ENCODE results near the gene SPOCD1. TPM values are rescaled to one million over a fixed set of nuclear protein-coding genes. Genes with fewer than 3 reads are reported as not detected.

Gene SPOCD1
- total RNA-seq, 4 donors from 2014 or later = 0.48 to 0.80 TPM; not detected in 2

DNA sequence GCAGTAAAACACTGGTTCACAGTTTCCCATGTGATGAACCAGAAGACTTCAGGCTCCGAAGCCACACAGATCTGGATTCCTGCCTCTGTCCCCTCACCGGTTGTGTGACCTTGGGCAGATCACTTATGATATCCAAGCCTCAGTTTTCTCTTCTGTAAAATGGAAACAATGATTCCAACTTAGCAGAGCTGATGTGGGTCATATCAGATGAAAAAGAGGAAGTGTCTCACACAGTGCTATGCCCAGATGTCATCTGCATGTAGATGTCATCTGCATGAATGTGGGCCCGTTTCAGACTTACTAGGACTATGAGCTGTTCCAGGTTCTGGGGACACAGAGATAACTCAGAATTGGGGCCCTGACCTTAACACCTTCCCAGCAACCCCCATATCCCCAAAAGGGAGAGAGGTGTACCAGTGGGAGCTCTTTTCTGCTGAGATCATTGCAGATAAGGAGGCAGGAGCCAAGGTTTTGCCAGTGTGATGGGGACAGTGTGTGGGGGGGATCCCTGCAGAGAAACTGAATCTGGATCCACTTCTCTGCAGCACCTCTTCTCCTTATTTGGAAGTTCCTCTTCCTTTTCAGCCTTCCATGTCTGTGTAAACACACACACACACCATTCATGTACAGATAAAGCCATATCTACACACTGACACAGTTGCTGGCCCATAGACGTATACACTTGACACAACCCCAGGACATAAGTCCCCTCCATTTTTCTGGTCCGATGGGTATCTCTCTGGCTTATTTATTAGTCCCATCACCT lies 46.7 kb downstream of the SPOCD1 start:
- no peak for TF ChIP-seq POLR2A (IDR thresholded peaks at IDR 0.05)
- no peak for TF ChIP-seq CTCF (IDR thresholded peaks at IDR 0.05)
- TF ChIP-seq POLR2AphosphoS5 (IDR thresholded peaks at IDR 0.05) = no peak
- TF ChIP-seq EP300 (IDR thresholded peaks at IDR 0.05; ENCODE audit: low read depth) = no peak
- Histone ChIP-seq H3K4me1 (peaks cover 15 to 20% (median 18%) of the 10 kb centered on the region in 4 donors), H3K9me3 (no peaks in the 10 kb centered on the region), H3K27me3 (peaks cover 77% of the 10 kb centered on the region), H3K36me3 (no peaks in the 10 kb centered on the region), H3K4me3 (no peak overlapping the region), H3K27ac (no peak overlapping the region)
- WGBS, 2 donors (ENCODE audit: low coverage in 1 of 2) = 58 to 73% methylated on average over 4 to 5 of the region's 5 CpGs
- in situ Hi-C loops (cut with MboI; ENCODE audit: low pct_ligation_motif_present in 1 of 4, low pct_unique_long_range_greater_than_20kb in 1 of 4, low sequenced_read_pairs in 3 of 4) (no loop called here), intact Hi-C loops (cut with DNase I; ENCODE audit: low total_unique reads) (no loop called here)
- DNase-seq = no peak

GRCh38 chr1:31768407-31768907 lies 47.4 kb downstream of the SPOCD1 start:
- H3K4me3 ChIP-seq = no peak overlapping the region
- peaks cover 15 to 24% (median 22%) of the 10 kb centered on the region in 4 donors for H3K4me1 ChIP-seq
- H3K9me3 ChIP-seq = no peaks in the 10 kb centered on the region
- H3K27ac ChIP-seq = no peak overlapping the region
- no peak for TF ChIP-seq CTCF (IDR thresholded peaks at IDR 0.05)
- no peak for TF ChIP-seq POLR2AphosphoS5 (IDR thresholded peaks at IDR 0.05)
- no peak for TF ChIP-seq EP300 (IDR thresholded peaks at IDR 0.05; ENCODE audit: low read depth)
- TF ChIP-seq POLR2A (IDR thresholded peaks at IDR 0.05) = no peak
- no peak for DNase-seq
- WGBS, 2 donors (ENCODE audit: low coverage in 1 of 2) = 33 to 43% methylated on average over 1 to 2 of the region's 2 CpGs
- peaks cover 74% of the 10 kb centered on the region for H3K27me3 ChIP-seq
- intact Hi-C loops (cut with DNase I; ENCODE audit: low total_unique reads) (no loop called here), in situ Hi-C loops (cut with MboI; ENCODE audit: low pct_ligation_motif_present in 1 of 4, low pct_unique_long_range_greater_than_20kb in 1 of 4, low sequenced_read_pairs in 3 of 4) (no loop called here)
- no peaks in the 10 kb centered on the region for H3K36me3 ChIP-seq

DNA sequence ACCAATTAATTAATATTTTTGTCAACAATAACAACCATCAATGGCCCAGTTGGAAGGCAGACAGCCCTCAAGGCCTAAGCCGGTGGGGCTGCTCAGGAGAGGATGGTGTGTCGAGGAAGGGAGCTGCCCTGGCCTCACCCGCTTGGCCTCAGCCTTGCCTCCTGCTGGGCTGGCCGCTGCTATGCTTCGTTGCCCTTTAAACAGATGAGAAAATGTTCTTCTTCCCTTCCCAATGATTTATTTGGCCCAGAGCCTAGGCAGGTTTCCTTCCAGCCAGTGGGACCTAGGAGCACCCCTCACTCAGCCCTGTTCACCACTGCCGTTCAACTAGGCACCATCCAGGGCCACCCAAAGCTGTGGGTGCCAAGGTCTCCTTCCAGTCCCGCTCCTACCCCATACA lies 48.6 kb downstream of the SPOCD1 start:
- DNase-seq = no peak
- H3K27me3 ChIP-seq = peaks cover 74% of the 10 kb centered on the region
- WGBS, 2 donors (ENCODE audit: low coverage in 1 of 2) = 84 to 85% methylated on average over 4 to 7 of the region's 7 CpGs
- H3K4me3 ChIP-seq = no peak overlapping the region
- in situ Hi-C loops (cut with MboI; ENCODE audit: low pct_ligation_motif_present in 1 of 4, low pct_unique_long_range_greater_than_20kb in 1 of 4, low sequenced_read_pairs in 3 of 4) (no loop called here), intact Hi-C loops (cut with DNase I; ENCODE audit: low total_unique reads) (no loop called here)
- H3K4me1 ChIP-seq = peaks cover 8 to 28% (median 25%) of the 10 kb centered on the region in 4 donors
- H3K9me3 ChIP-seq = no peaks in the 10 kb centered on the region
- H3K36me3 ChIP-seq = no peaks in the 10 kb centered on the region
- TF ChIP-seq POLR2AphosphoS5 (IDR thresholded peaks at IDR 0.05) = no peak
- no peak for TF ChIP-seq CTCF (IDR thresholded peaks at IDR 0.05)
- no peak for TF ChIP-seq EP300 (IDR thresholded peaks at IDR 0.05; ENCODE audit: low read depth)
- no peak for TF ChIP-seq POLR2A (IDR thresholded peaks at IDR 0.05)
- H3K27ac ChIP-seq = no peak overlapping the region

GRCh38 chr1:31765516-31765915 lies 50.3 kb downstream of the SPOCD1 start:
- TF ChIP-seq EP300 (IDR thresholded peaks at IDR 0.05; ENCODE audit: low read depth) (no peak), POLR2A (IDR thresholded peaks at IDR 0.05) (no peak), POLR2AphosphoS5 (IDR thresholded peaks at IDR 0.05) (no peak), CTCF (IDR thresholded peaks at IDR 0.05) (no peak)
- H3K9me3 ChIP-seq = no peaks in the 10 kb centered on the region
- 82% methylated on average over 6 of the region's 6 CpGs; no CpG with 5 or more reads in 1 of the 2 donors for WGBS, 2 donors (ENCODE audit: low coverage in 1 of 2)
- H3K4me3 ChIP-seq = no peak overlapping the region
- H3K27ac ChIP-seq = no peak overlapping the region
- peaks cover 74% of the 10 kb centered on the region for H3K27me3 ChIP-seq
- intact Hi-C loops (cut with DNase I; ENCODE audit: low total_unique reads) (no loop called here), in situ Hi-C loops (cut with MboI; ENCODE audit: low pct_ligation_motif_present in 1 of 4, low pct_unique_long_range_greater_than_20kb in 1 of 4, low sequenced_read_pairs in 3 of 4) (no loop called here)
- no peaks in the 10 kb centered on the region for H3K36me3 ChIP-seq
- no peak for DNase-seq
- peaks cover 12 to 40% (median 28%) of the 10 kb centered on the region in 4 donors for H3K4me1 ChIP-seq

Data from transverse colon (tissue), 4 donors.